HG03135 (cell line): Measurements from ENCODE around the gene OPTN.
"Not testable (repeated sequence)": the region's sequence is repeated elsewhere in the genome, so short reads cannot be mapped to it uniquely, and the experiment has no call there.

ENCODE experiments used
- ATAC-seq: cut with Tn5 transposase; IDR thresholded peaks from one replicate; pipeline ENCODE4 v1.9.1; 2021; ENCODE audit warnings: mild to moderate bottlenecking, moderate library complexity; ENCODE audit not compliant: unreplicated experiment

OPTN gene

DNA sequence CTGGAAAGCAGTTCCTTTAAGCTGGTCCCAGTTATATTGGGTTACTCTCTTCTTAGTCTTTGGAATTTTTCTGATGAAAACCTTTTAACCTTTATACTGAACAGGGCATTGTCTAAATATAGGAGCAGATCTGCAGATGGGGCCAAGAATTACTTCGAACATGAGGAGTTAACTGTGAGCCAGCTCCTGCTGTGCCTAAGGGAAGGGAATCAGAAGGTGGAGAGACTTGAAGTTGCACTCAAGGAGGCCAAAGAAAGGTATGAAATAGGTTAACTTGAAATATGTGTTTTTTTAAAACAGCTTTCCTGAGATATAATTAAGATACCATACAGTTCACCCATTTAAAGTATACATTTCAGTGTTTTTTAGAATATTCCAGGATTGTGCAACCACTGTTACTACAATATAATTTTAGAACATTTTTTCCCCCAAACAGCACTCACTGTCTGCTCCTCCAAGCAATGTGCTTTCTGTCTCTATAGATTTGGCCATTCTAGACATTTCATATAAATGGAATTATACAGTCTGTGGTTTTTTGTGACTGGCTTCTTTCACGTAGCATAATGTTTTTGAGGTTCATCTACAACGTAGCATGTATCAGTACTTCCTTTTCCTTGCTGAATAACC is 18.9 kb downstream of the OPTN start:
- no peak for ATAC-seq

GRCh38 chr10:13120786-13121499 is 21.0 kb downstream of the OPTN start:
- no peak for ATAC-seq

DNA sequence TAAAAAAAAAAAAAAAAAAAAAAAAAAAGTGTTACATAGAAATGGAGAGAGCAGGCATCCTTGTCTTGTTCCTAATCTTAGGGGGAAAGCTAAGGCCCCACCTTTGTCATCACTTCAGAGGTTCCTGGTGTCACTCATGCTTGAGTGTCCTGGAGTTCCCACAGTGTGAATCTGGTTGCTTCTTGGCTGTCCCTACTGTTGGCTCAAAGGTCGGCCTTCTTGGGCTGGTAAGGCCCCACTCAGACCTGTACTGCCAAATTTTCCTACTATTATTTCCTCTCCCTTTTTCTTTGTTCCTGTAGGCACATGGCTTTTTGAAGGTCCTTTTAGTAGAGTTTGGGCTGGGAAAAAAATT is 21.5 kb downstream of the OPTN start:
- ATAC-seq = no peak

- no peak for ATAC-seq
Observed at GRCh38 chr10:13136651-13137050, 36.7 kb downstream of the OPTN start.

GRCh38 chr10:13139150-13139549 is 39.2 kb downstream of the OPTN start:
- ATAC-seq = no peak

DNA sequence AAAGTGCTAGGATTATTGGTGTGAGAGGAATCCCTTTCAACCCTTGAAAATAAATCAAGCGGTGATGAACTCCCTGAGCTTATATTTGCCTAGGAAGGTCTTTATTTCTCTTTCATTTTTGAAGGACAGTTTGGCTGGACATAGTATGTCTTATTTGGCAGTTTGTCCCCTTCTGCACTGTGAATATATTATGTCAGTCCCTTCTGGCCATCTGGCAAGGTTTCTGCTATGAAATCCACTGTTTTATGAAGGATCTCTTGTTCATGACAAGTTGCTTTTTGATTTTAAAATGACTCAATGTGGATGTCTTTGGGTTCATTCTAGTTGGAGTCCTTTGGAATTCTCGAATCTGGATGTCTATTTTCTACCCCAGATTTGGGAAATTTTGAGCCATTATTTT is 39.7 kb downstream of the OPTN start:
- no peak for ATAC-seq

DNA sequence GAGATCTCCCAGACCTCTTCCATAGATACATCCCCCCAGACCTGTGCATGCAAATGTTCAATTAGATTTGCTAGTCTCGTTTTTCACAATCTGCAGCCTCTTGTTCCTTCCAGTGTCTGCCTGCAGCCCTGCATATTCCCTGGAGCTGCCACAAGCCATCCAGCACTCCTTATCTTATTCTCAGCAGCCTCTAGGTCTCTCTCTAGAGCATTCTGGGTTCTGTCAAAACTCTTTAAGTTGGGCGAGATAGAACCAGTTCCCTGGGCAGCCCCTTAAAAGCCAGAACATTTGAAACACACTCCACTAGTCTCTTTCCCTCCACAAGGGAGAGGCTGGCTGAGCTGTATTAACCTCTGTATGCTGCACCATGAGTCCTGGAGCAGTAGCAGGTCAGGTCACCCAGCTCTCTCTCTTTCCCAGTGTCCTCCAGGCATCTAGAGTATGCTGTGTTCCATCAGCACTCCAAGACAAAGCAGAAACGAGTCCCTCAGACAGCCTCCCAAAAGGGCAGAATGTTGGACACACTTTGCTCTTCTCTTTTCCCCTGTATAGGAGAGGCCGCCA is 40.7 kb downstream of the OPTN start:
- ATAC-seq = no peak

GRCh38 chr10:13143766-13144165 is 43.8 kb downstream of the OPTN start:
- no peak for ATAC-seq

DNA sequence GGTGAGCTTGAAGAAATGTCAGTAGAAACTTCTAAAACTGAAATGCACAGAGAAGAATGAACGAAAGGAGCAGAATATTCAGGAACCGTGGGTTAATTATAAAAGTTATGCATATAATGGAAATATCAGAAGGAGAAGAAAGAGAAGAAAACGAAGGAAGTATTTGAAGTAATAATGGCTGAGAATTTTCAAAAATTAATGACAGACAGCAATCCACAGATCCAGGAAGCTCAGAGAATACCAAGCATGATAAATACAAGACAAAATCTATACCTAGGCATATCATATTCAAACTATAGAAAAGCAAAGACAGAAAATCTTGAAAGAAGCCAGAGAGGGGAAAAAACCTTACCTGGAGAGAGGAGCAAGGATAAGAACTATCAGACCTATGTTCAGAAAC is 44.9 kb downstream of the OPTN start:
- ATAC-seq = no peak

DNA sequence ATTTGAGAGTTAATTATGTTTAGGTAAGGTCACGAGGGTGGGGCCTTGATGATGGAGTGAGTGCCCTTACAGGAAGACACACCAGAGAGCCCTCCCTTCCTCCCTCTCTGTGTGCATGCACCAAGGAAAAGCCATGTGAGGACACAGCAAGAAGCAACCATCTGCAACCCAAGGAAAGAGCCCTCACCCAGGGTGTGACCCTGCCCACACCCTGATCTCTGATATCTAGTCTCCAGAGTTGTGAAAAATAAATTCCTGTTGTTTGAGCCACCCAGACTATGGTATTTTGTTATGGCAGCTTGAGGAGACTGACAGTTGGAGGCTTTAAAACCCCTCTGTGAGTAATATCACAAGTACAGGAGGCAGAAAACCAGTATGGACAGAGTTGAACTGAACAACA is 46.4 kb downstream of the OPTN start:
- ATAC-seq = no peak

- no peak for ATAC-seq
Observed at GRCh38 chr10:13147161-13147560, 47.2 kb downstream of the OPTN start.

GRCh38 chr10:13152296-13152695 is 52.3 kb downstream of the OPTN start:
- no peak for ATAC-seq

- not testable (repeated sequence) for ATAC-seq
Observed at GRCh38 chr10:13155860-13156259, 55.9 kb downstream of the OPTN start.

DNA sequence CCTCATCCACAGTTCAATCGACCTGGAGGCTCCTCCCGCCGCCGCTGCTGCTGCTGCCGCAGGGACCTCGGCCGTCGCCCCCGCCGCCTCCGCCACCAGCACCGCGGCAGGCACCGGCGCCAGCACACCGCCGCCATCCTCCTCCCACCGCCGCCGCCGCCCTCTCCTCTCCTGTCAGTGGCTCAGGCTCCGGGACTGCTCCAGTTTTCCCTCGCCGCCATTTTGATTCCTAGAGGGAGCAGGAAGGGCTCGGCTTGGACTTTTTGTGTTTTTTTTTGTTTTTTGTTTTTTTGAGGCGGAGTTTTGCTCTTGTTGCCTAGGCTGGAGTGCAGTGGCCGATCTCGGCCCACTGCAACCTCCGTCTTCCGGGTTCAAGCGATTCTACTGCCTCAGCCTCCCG is 58.4 kb downstream of the OPTN start:
- ATAC-seq = no peak

- peak; percentile 100 for ATAC-seq
Observed at GRCh38 chr10:13160934-13161856, 61.2 kb downstream of the OPTN start, which contains the start of gene MCM10. MCM10 (plus strand) TSS chr10:13161558; CDS start chr10:13164203, 2,645 bp downstream.

DNA sequence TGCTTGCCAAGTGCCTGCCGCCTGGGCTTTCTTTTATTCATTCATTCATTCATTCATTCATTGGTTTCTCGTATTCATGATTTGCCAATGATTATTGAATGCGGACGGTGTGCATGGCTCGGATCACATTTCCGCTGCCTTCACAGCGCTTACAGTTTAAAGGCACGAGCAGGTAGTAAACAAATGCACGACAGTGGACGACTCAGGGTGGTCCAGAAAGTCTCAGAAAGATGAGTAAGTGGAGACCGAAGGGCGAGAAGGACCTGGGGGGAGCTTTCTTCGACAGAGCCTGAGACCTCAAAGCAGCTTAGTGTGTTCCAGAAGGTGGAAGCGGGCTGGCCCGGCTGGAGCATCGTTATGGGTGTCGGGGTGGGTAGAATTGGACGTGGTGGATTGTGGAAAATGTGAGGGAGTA is 61.9 kb downstream of the OPTN start:
- ATAC-seq = peak; percentile 8

DNA sequence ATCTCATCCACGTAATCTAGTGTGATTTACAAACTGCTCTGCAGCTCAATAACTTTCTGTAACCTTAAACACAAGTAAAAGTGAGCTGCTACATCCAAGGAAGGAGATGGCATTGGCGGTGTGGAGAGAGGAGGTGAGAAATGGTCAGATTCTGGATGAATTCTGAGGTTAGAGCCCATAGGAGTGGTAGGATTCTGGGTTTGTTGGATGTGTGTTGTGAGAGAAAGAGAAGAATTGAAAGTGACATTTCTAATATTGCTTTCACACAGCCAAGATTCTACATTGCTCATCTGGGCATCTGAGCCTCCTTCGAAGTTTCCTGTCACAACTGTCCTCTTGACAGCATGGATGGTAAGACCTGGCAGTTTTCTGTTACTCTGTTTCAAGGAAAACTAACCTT is 63.9 kb downstream of the OPTN start:
- no peak for ATAC-seq

DNA sequence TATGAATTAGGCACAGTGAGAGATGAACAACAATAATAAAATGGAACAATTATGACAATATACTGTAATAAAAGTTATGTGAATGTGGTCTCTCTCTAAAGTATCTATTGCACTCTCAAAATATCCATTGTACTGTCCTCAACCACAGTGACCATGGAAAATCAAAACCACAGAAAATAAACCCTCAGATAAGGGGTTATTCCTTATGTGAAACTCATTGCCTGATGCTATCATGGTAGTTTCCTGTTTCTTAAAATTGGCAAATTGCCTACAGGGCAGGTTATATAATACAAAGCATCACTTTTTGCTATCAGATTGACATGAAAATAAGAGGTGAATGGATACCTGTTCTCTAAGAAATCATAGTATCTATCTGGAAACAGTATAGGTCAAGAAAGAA is 65.2 kb downstream of the OPTN start:
- no peak for ATAC-seq

GRCh38 chr10:13167568-13167967 is 67.6 kb downstream of the OPTN start:
- ATAC-seq = no peak

DNA sequence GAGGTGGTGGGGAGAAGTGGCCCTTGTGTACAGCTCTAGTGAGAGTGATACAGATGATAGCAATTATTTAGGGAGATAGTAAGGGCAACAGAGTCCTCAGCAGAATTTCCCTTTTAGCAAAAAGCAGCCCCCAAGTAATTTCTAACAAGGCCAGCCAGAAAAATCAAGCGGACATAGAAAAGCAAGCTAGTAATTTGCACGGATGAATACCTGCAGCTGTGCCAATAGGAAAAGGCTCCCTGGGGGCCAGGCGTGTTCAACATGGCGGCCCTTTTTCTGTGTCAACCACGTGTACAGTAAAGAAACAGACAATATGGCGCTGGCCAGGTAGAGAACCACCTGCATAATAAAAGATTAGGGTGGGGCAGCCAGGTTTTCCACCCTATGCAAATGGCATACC is 68.8 kb downstream of the OPTN start:
- ATAC-seq = no peak

DNA sequence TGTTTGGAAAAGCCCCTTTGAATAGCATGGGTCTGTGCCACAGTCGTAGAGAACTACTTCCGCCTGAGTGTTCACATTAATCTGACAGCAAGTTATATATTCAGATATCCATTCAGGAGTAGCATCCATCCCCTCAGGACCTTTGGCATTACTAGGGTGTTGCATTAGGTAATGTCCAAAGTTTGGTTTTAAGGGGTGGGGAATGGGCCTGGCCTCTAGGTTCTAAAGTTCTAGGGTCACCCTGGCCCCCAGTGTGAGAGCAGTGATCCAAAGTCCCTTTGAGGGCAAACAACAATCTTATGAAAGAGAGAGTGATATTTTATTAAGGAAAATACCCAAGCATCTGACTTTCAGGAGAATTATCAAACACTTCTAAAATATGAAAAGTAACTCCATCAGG is 73.7 kb downstream of the OPTN start:
- ATAC-seq = no peak
